HG03039 (cell line): ENCODE results near the gene GPR34.
"Not testable (repeated sequence)": the region's sequence is repeated elsewhere in the genome, so short reads cannot be mapped to it uniquely, and the experiment has no call there.

ENCODE experiments used
- ATAC-seq: cut with Tn5 transposase; IDR thresholded peaks from one replicate; pipeline ENCODE4 v1.9.1; 2021; ENCODE audit warnings: mild to moderate bottlenecking, moderate library complexity; ENCODE audit not compliant: unreplicated experiment

Gene GPR34

GRCh38 chrX:41688835-41689234 lies at the start of gene GPR34:
Gene GPR34 (plus strand): TSS chrX:41688973. CDS start chrX:41695634, 6,661 bp downstream.
- no peak for ATAC-seq

- ATAC-seq = not testable (repeated sequence)
Measured at GRCh38 chrX:41646201-41646600, 42.6 kb upstream of the GPR34 start.

GRCh38 chrX:41653125-41653524 lies 35.6 kb upstream of the GPR34 start:
- no peak for ATAC-seq

- ATAC-seq = no peak
Measured at GRCh38 chrX:41655101-41655500, 33.7 kb upstream of the GPR34 start.

- ATAC-seq = no peak
Measured at GRCh38 chrX:41655631-41656030, 33.1 kb upstream of the GPR34 start.

GRCh38 chrX:41661366-41662095 lies 27.2 kb upstream of the GPR34 start:
- ATAC-seq = no peak

- peak; percentile 78 for ATAC-seq
Measured at GRCh38 chrX:41664375-41664901, 24.3 kb upstream of the GPR34 start.

GRCh38 chrX:41664908-41665307 lies 23.9 kb upstream of the GPR34 start:
- ATAC-seq = no peak

- no peak for ATAC-seq
Measured at GRCh38 chrX:41665686-41666085, 23.1 kb upstream of the GPR34 start.

- ATAC-seq = no peak
Measured at GRCh38 chrX:41666251-41666650, 22.5 kb upstream of the GPR34 start.

- no peak for ATAC-seq
Measured at GRCh38 chrX:41667631-41668030, 21.1 kb upstream of the GPR34 start.

- ATAC-seq = no peak
Measured at GRCh38 chrX:41670112-41670511, 18.7 kb upstream of the GPR34 start.

- no peak for ATAC-seq
Measured at GRCh38 chrX:41671082-41671481, 17.7 kb upstream of the GPR34 start.

GRCh38 chrX:41672643-41673042 lies 16.1 kb upstream of the GPR34 start:
- ATAC-seq = no peak

GRCh38 chrX:41676361-41676760 lies 12.4 kb upstream of the GPR34 start:
- ATAC-seq = not testable (repeated sequence)

GRCh38 chrX:41677183-41678060 lies 11.4 kb upstream of the GPR34 start:
- no peak for ATAC-seq

- ATAC-seq = no peak
Measured at GRCh38 chrX:41684138-41684537, 4.6 kb upstream of the GPR34 start.

GRCh38 chrX:41684940-41685339 lies 3.8 kb upstream of the GPR34 start:
- ATAC-seq = no peak

GRCh38 chrX:41686788-41687187 lies 2.0 kb upstream of the GPR34 start:
- no peak for ATAC-seq

- no peak for ATAC-seq
Measured at GRCh38 chrX:41688156-41688555, 617 bp upstream of the GPR34 start.

- no peak for ATAC-seq
Measured at GRCh38 chrX:41689711-41690110, 938 bp downstream of the GPR34 start.
